HG03135 (cell line): ENCODE measurements around the gene TMEM169.

Experiments used
- ATAC-seq: cut with Tn5 transposase; IDR thresholded peaks from one replicate; pipeline ENCODE4 v1.9.1; 2021; ENCODE audit warnings: mild to moderate bottlenecking, moderate library complexity; ENCODE audit not compliant: unreplicated experiment

TMEM169 gene

DNA sequence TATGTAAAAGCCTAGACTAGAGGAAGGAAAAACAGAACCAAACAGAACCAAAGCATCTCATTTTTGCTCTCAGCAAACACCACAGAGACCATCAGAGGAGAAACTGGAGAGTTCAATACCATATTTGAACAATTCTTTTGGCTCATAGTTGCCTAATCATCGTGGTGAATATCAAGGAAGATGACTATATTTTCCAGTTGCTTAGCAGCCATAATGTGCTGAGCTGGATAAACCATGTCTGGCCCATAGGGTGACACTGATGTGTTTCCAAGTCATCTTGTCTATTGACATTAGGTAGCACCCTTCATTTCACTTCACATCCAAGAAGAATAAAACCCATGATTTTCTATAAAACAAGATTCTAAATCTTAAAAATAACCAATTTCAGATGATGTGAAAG is 21.5 kb downstream of the TMEM169 start:
- ATAC-seq = no peak

GRCh38 chr2:216104691-216105090 is 23.0 kb downstream of the TMEM169 start:
- no peak for ATAC-seq

DNA sequence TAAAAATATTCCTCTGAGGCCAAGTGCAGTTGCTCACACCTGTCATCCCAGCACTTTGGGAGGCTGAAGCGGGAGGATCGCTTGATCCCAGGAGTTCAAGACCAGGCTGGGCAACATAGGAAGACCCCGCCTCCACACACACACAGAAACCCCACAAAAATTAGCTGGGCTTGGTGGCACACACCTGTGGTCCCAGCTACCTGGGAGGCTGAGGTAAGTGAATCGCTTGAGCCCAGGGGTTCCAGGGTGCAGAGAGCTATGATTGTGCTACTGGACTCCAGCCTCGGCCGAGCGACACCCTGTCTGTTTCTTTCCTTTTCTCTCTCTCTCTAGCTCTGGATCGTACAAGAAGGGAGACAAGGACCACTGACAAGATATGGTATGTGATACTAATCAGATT is 25.6 kb downstream of the TMEM169 start:
- no peak for ATAC-seq

DNA sequence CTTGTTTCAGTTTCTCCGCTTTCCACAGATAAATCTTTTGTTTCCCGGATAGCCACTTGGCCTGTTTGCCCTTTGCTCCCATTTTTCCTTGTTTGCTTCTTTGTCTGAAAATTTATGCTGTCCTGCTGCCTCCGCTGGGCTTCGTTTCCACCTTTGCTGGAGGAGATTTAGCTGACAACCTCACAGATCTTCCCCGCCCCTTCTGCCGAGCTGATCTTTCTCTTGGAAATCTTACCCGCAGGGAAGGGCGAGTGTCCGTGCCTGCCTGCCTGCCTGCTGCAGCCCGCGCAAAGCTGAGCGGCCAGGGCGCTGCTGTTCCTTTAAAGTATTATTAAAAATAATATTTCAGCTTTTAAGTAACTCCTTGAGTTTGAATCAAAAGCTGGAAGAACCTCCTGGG is 26.0 kb downstream of the TMEM169 start:
- ATAC-seq = no peak

DNA sequence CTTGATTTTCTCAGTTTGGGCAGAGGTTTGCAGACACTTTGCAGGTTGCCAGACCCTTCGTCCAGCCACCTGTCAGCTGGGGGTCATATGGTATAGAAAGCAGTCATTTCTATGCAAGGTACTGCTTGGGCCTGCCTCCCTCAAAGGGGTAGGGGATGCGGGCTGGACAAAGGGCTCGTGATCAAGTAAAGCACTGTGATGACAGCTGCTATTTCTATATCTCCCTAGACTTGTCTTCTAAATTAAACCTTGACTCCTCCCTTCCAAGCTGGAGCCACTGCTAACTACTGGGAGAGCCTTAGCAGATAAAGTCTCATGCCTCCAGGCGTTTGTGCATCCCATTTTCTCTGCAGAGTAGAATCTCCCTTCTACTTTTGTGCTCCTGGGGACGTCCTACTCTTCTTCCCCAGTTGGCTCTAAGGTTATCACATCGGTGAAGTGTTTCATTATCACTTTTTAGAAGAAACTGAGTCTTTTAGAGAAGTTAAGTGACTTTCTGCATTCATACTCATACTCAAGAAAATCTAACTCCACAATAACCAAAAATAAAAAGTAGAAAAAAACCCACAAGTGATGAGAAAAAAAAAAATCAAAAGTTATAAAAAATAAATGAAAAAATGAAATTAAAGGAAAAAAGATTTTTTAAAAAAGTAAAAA is 26.7 kb downstream of the TMEM169 start:
- ATAC-seq = no peak

DNA sequence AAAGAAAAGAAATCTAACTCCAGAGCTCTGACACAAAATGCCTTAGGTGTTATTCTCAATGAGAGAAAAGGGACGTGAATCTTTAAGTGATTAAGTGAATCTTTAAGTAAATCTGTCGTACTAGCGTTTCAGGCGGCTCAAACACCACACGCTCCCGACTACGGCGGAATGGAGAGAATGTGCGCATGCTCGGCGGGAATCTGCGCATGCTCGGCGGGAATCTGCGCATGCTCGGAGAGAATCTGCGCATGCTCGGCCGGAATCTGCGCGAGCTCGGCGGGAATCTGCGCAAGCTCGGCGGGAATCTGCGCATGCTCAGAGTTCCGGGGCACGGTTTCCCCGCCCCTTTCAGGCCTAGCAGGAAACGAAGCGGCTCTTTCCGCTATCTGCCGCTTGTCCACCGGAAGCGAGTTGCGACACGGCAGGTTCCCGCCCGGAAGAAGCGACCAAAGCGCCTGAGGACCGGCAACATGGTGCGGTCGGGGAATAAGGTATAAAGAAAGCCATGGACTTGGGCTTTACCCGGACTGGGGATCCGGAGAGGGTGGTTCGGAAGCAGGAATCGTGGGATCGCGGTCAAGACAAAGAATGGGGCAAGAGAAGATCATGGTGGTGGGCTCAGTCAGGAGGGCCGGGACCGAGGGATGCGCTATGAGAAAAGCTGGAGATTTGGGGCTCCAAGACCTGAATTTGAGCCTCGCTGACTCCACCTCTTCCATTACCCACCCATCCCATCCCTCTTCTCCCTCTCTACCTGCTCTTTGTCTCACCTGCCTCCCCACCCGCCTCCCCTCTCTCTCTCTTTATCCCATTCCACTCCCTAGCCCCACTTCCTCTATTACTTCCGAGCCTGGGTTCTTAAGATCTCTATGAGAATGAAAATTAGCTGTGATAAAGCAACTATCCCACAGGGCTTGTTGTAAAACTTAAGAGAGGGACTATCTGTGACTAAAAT is 27.5 kb downstream of the TMEM169 start, which contains the start of gene XRCC5:
Gene XRCC5 (plus strand): TSS at position 382 of the 955 bp plus-strand sequence. CDS start 89 bp downstream, at position 471.
- ATAC-seq = peak; percentile 48

DNA sequence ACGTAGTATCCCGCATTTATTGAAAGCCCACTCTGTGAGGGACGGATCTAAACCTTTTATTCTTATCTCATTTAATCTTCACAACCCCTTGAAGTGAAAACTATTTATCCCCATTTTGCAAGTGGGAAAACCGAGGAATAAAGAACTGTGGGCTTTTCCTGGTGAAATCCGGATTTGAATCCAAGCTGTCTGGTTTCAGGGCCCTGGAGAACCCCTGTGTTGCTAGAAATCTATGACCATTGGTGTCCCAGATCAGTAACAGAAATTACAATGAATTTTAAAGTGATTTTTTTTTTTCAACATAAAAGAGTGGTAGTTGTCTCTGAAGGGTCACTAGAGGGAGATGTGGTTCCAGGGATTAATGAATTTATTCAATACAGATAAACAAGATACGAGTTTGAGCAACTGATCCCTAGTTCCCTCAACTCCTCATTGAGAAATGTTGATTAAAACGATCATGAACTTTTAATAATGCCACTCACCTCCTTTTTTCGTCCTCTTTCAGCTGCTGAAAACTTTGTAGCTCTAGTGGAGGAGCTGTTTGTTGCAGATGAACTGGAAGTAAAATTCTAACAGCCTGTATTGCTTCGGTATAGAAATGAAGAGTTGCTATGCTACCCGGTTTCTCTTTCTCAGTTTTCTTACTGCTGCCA is 28.4 kb downstream of the TMEM169 start:
- ATAC-seq = no peak

DNA sequence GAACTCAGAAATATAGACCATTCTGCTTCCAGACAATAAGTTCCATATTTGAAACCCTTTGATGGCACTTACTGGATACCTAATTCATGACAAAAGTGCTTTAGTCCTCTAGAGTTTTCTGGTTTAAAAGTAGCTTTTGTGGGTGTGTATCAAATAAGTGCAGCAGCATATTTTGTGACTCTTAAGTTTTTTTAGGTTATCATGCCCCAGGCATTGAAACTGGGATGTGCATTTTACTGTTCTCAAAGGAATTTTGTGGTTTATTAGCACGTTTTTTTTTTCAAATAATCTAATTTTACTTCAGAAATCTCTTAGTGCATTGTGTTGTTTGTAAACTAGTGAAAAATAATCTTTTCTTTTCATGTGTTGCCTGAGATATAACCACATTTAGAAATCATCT is 28.9 kb downstream of the TMEM169 start:
- no peak for ATAC-seq

DNA sequence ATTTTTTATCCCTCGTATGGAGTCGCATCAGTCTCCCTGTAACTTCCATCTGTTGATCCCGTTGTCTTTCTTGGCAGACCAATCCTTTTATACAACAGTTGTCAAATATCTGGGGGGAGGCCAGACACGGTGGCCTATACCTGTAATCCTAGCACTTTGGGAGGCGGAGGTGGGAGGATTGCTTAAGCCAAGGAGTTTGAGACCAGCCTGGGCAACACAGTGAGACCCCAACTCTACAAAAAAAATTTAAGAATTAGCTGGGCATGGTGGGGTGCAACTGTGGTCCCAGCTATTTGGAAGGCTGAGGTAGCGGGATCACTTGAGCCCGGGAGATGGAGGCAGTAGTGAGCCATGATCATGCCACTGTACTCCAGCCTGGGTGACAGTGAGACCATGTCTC is 29.4 kb downstream of the TMEM169 start:
- ATAC-seq = no peak

- ATAC-seq = no peak
Observed at GRCh38 chr2:216112926-216113325, 31.2 kb downstream of the TMEM169 start.

- peak; percentile 55 for ATAC-seq
Observed at GRCh38 chr2:216113572-216113971, 31.9 kb downstream of the TMEM169 start.

GRCh38 chr2:216114382-216114713 is 32.6 kb downstream of the TMEM169 start:
- no peak for ATAC-seq

DNA sequence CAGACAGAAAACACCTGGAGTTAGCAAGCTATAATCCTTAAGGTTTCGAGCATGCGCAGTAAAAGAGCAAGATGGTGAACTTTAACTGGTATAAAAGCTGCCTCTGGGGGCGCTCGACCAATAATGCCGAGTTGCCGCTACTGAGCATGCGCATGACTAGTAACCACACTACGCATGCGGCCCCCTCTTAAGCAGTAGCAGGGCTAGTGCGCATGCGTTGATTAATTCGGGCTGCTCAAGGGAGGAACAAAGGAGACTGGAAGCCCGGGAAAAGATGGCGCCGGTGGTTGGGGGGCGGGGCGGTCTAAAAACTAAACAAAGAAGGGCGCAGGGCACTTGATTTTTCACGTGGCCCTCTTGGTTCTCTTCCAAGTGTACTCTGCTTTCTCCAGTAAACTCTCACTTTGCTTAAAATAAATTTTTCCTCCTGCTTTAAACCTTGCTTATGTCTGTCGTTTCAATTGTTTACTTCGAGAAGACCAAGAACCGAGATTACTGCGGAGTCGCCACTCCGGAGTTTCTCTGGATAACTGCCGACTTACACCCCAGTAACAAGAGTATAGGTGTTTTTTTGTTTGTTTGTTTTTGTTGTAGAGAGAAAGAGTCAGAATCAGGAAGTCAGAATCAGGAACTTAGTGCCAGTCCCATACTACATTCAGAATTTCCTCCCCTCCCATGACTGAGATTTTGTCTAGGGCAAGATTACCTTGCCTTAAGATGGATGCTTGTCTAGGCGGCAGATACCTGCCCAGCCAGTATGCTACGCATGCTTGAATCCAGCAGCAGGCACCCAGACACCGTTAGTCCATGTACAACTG is 33.2 kb downstream of the TMEM169 start:
- ATAC-seq = peak; percentile 47

- ATAC-seq = no peak
Observed at GRCh38 chr2:216116418-216116817, 34.7 kb downstream of the TMEM169 start.

GRCh38 chr2:216117561-216118340 is 36.0 kb downstream of the TMEM169 start:
- no peak for ATAC-seq

DNA sequence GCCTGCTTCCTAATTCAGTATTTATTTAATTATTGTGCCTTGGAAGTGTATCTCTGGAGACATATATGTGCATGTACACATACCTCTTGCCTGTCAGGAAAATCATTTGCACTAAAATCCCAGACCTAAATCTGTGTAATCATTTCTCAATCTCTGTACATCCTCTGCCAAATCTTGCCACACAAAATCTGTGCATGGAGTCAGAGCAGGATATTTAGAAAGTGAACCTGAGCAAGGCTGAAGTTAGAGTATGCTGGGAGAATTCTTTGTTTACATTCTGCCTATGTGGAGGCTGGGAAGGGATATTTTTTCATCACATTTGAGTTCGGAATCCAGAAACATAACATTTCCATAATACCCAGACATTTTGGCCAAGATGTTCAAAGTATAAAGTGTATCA is 36.8 kb downstream of the TMEM169 start:
- no peak for ATAC-seq

DNA sequence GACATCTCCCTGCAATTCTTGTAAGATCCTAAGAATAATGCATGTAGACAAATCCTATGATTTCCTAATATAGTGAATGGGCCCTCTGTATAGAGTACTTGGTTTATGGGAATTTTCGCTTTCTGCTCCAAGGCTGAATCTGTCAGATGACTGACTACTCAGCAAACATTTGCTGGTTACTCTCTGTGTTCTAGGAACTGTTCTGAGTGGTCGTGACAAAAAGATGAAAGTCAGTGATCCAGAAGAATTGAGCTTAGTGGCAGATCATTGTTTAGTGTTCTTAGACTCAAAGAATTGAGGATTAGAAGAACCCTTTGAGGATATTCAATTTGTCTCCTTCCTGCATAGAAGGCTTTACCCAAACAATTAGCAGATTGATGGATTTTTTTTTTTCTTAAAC is 37.4 kb downstream of the TMEM169 start:
- ATAC-seq = no peak

DNA sequence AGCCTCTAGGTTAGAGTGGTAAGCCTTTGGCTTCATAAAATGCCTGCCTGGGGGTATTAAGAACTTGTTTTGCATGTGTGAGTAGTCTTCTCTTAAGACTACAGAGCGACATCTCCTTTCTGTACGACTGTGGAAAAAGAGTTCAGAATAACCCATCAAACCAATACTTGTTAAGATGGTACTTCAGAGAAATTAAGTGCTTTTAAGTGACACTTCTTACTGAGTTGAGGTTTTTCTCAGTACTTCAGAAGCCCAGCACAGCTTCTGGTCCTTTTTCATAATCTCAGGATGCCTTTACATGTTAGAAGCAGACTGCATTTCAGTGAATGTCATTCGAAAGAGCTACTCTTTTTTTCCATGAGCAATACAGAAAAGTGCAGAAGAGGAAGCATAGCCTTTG is 38.3 kb downstream of the TMEM169 start:
- no peak for ATAC-seq

DNA sequence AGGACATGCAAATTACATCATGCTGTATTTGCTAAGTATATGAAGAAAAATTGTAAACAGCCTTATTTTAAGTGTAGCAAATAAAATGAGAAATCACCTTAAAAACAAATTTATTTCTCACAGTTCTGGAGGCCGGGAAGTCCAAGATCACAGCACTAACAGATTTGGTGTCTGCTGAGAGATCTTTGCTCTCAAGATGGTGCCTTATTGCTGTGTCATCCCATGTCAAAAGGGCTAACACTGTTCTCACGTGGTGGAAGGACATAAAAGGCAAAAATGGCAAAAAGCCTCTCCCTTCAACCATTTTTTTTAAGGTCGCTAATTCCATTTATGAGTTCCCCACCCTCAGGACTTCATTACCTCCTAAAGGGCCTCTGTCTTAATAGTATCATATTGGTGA is 39.5 kb downstream of the TMEM169 start:
- no peak for ATAC-seq

- ATAC-seq = no peak
Observed at GRCh38 chr2:216126943-216127342, 45.2 kb downstream of the TMEM169 start.
